ENCODE measurements around the gene TRNP1.
"Not testable (repeated sequence)": the region's sequence is repeated elsewhere in the genome, so short reads cannot be mapped to it uniquely, and the experiment has no call there.

The TRNP1 gene

DNA sequence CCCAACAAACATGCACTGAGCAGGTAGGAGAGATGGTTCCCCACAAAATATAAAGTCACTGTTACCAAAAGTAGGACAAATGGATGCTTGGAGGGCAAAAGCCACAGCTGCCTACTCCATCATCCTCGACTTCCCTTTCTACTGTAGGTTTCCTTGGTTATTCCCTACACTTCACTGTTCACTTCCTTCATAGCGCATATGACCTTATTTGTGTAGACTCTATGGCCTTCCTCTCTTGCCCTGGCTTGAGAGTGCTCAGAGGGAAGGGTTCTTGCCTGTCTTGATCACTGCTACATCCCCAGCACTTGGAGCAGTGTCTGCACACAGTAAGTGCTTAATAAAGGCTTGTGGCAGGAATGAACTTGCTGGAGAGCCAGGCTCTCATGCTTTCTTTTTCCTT, 14.6 kb upstream of the TRNP1 start:
- H3K27ac Mint-ChIP-seq = no peak overlapping the region

DNA sequence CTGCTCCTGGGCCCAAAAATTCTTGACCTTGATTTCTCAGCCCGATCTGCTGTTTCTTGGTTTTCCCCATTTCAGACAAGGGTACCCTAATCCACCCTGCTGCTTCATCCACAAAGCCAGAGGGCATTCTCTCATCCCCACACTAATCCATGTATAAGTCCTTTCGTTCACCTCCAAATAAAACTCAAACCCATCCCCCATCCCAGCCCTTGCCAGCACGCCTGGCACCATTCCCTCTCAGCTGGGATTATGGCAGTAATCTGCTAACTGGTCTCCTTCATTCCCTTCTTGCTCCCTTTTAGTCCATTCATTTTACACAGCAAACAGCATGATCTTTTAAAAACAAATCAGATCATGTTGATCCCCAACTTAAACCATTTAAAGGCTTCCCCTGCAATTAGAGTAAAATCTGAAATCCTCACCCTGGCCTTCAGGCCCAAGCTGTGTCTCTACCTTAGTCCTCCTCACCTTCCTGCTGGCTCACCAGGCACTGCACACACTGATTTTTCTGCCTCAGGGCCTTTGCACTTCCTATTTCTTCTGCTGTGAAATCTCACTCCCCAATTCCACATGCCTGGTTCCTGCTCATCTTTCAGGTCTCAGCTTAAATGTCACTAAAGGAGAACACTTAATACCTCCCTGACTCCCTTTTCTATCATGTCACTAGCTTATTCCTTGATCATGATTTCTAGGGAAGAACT, 12.2 kb upstream of the TRNP1 start:
- TF ChIP-seq, protein P1, sequence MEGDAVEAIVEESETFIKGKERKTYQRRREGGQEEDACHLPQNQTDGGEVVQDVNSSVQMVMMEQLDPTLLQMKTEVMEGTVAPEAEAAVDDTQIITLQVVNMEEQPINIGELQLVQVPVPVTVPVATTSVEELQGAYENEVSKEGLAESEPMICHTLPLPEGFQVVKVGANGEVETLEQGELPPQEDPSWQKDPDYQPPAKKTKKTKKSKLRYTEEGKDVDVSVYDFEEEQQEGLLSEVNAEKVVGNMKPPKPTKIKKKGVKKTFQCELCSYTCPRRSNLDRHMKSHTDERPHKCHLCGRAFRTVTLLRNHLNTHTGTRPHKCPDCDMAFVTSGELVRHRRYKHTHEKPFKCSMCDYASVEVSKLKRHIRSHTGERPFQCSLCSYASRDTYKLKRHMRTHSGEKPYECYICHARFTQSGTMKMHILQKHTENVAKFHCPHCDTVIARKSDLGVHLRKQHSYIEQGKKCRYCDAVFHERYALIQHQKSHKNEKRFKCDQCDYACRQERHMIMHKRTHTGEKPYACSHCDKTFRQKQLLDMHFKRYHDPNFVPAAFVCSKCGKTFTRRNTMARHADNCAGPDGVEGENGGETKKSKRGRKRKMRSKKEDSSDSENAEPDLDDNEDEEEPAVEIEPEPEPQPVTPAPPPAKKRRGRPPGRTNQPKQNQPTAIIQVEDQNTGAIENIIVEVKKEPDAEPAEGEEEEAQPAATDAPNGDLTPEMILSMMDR (IDR thresholded peaks at IDR 0.05) = no peak
- H3K27ac Mint-ChIP-seq = peak overlapping the region; percentile 14
- H3K36me3 Mint-ChIP-seq (ENCODE audit: low read depth) = no peaks in the 10 kb centered on the region
- H3K27me3 Mint-ChIP-seq (ENCODE audit: low read depth, poor library complexity) = peaks cover 45% of the 10 kb centered on the region
- H3K9me3 Mint-ChIP-seq = no peaks in the 10 kb centered on the region
- no peak overlapping the region for H3K4me3 Mint-ChIP-seq
- no peaks in the 10 kb centered on the region for H3K4me1 Mint-ChIP-seq
- no peak for DNase-seq

More for the DNA sequence above, 14.6 kb upstream of the TRNP1 start:
- Mint-ChIP-seq H3K9me3 (no peaks in the 10 kb centered on the region), H3K27me3 (ENCODE audit: low read depth, poor library complexity) (peaks cover 23% of the 10 kb centered on the region), H3K4me3 (no peak overlapping the region), H3K4me1 (no peaks in the 10 kb centered on the region), H3K36me3 (ENCODE audit: low read depth) (no peaks in the 10 kb centered on the region)
- TF ChIP-seq, protein P1 (IDR thresholded peaks at IDR 0.05) = no peak
- no peak for DNase-seq

DNA sequence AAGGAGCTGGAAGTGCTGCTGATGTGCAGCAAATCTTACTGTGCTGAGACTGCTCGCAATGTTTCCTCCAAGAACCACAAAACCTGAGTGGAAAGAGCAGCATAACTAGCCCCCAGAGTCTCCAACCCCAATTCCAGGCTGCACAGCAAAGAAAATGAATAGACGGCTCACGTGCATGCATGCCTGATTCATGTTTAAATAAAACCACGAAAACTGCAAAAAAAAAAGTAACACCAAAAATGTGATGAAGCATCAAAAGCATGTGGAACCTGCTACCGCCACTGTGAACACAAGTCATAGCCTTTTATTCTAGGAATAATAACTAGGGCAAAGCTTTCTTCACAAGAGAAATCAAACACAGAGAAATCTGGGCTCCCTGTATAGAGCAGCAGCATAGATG, 9.6 kb upstream of the TRNP1 start:
- peaks cover 60% of the 10 kb centered on the region for H3K27me3 Mint-ChIP-seq (ENCODE audit: low read depth, poor library complexity)
- no peaks in the 10 kb centered on the region for H3K9me3 Mint-ChIP-seq
- H3K4me1 Mint-ChIP-seq = no peaks in the 10 kb centered on the region
- H3K27ac Mint-ChIP-seq = no peak overlapping the region
- DNase-seq = no peak
- no peak overlapping the region for H3K4me3 Mint-ChIP-seq
- TF ChIP-seq, protein P1 (IDR thresholded peaks at IDR 0.05) = no peak
- H3K36me3 Mint-ChIP-seq (ENCODE audit: low read depth) = no peaks in the 10 kb centered on the region

DNA sequence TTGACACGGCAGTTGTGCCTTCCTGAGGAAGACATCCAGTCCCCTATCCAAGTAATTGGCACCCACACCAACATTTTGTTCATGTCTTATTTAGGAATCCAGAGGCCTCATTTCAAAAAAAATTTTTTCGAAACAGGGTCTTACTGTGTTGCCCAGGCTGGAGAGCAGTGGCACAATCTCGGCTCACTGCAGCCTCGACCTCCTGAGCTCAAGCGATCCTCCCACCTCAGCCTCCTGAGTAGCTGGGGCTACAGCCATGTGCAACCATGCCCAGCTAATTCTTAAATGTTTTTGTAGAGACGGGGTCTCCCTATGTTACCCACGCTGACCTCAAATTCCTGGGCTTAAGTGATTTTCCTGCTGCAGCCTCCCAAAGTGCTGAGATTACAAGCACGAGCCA, 9.2 kb upstream of the TRNP1 start:
- Mint-ChIP-seq H3K4me3 (no peak overlapping the region), H3K36me3 (ENCODE audit: low read depth) (no peaks in the 10 kb centered on the region), H3K4me1 (no peaks in the 10 kb centered on the region), H3K9me3 (no peaks in the 10 kb centered on the region), H3K27ac (no peak overlapping the region), H3K27me3 (ENCODE audit: low read depth, poor library complexity) (peaks cover 61% of the 10 kb centered on the region)
- DNase-seq = no peak
- TF ChIP-seq, protein P1 (IDR thresholded peaks at IDR 0.05) = no peak

DNA sequence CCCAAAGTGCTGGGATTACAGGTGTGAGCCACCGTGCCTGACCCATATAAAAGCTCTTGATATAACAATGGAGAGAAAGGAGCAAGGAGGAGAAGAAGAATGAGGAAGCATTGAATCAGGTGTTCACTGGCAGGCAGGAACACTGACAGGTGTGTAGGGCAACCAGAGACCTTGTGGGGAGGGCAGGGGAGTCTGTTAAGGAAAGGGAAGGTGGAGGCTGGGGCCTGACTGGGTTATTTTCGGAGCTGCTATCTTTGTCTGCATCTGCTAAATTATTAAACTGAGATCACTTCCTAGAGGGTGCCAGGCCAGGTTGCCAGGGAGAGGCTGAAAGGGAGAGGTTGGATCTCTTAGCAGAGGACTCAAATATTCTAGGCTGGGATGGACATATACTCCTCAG, 6.8 kb upstream of the TRNP1 start:
- no peaks in the 10 kb centered on the region for H3K9me3 Mint-ChIP-seq
- no peak overlapping the region for H3K4me3 Mint-ChIP-seq
- H3K36me3 Mint-ChIP-seq (ENCODE audit: low read depth) = no peaks in the 10 kb centered on the region

GRCh38 chr1:26989403-26990109, 3.9 kb upstream of the TRNP1 start:
- not testable (repeated sequence) for H3K27ac Mint-ChIP-seq; H3K9me3 Mint-ChIP-seq; H3K36me3 Mint-ChIP-seq (ENCODE audit: low read depth); H3K4me3 Mint-ChIP-seq; DNase-seq
- Mint-ChIP-seq H3K27me3 (ENCODE audit: low read depth, poor library complexity) (peaks cover 79% of the 10 kb centered on the region), H3K4me1 (peaks cover 17% of the 10 kb centered on the region)

More for the DNA sequence above, 6.8 kb upstream of the TRNP1 start:
- no peak for DNase-seq
- TF ChIP-seq, protein P1 (IDR thresholded peaks at IDR 0.05) = no peak
- Mint-ChIP-seq H3K4me1 (peaks cover 14% of the 10 kb centered on the region), H3K27me3 (ENCODE audit: low read depth, poor library complexity) (peaks cover 77% of the 10 kb centered on the region), H3K27ac (no peak overlapping the region)

All from nephron progenitor cell (in vitro differentiated cells).